ENCODE measurements around the gene TAPBP. TPM values are rescaled to one million over a fixed set of nuclear protein-coding genes. Genes with fewer than 3 reads are reported as not detected.
"Not testable (repeated sequence)": the region's sequence is repeated elsewhere in the genome, so short reads cannot be mapped to it uniquely, and the experiment has no call there.

TAPBP gene
- total and polyA plus RNA-seq, 2 donors (not counting 1 experiment from before 2014, with no cell fraction given): 50.3 to 56.0 TPM

GRCh38 chr6:33264015-33264414, 49.9 kb downstream of the TAPBP start:
- Histone ChIP-seq H3K36me3 (ENCODE audit: control insufficient read depth, insufficient read depth, low read length) (peaks cover 11% of the 10 kb centered on the region), H3K4me1 (ENCODE audit: control insufficient read depth, extremely low read depth, insufficient read depth, low read length) (no peaks in the 10 kb centered on the region), H3K4me2 (ENCODE audit: extremely low read depth, insufficient read depth, low read length) (no peak overlapping the region), H3K4me3 (replicated peaks in 1 of 4; ENCODE audit: control extremely low read depth in 1 of 4, insufficient read depth in 1 of 4, low read depth in 3 of 4, low read length in 4 of 4) (no peak overlapping the region), H4K20me1 (ENCODE audit: control insufficient read depth, extremely low read depth, insufficient read depth, low read length) (no peaks in the 10 kb centered on the region), H3K9ac (ENCODE audit: insufficient read depth, low read length) (no peak overlapping the region), H3K27ac (ENCODE audit: insufficient read depth, low read length) (no peak overlapping the region), H3K9me3 (ENCODE audit: control insufficient read depth, insufficient read depth, low read depth, low read length) (no peaks in the 10 kb centered on the region), H2AFZ (ENCODE audit: low read length) (no peak overlapping the region), H3K27me3 (ENCODE audit: control insufficient read depth, insufficient read depth, low read length) (no peaks in the 10 kb centered on the region), H3K79me2 (ENCODE audit: control insufficient read depth, insufficient read depth, low read length) (no peaks in the 10 kb centered on the region)
- no peak for DNase-seq (ENCODE audit: low read depth in 2 of 2)
- TF ChIP-seq EZH2 (IDR thresholded peaks at IDR 0.05; ENCODE audit: low read length, missing control alignments): no peak
- TF ChIP-seq, protein P1, sequence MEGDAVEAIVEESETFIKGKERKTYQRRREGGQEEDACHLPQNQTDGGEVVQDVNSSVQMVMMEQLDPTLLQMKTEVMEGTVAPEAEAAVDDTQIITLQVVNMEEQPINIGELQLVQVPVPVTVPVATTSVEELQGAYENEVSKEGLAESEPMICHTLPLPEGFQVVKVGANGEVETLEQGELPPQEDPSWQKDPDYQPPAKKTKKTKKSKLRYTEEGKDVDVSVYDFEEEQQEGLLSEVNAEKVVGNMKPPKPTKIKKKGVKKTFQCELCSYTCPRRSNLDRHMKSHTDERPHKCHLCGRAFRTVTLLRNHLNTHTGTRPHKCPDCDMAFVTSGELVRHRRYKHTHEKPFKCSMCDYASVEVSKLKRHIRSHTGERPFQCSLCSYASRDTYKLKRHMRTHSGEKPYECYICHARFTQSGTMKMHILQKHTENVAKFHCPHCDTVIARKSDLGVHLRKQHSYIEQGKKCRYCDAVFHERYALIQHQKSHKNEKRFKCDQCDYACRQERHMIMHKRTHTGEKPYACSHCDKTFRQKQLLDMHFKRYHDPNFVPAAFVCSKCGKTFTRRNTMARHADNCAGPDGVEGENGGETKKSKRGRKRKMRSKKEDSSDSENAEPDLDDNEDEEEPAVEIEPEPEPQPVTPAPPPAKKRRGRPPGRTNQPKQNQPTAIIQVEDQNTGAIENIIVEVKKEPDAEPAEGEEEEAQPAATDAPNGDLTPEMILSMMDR (conservative IDR thresholded peaks at IDR 0.05 in 1 of 2, IDR thresholded peaks at IDR 0.05 in 1 of 2; ENCODE audit: low read depth in 1 of 2, low read length in 2 of 2): no peak

GRCh38 chr6:33262490-33262889, 51.4 kb downstream of the TAPBP start:
- H3K4me1 ChIP-seq (ENCODE audit: control insufficient read depth, extremely low read depth, insufficient read depth, low read length); H2AFZ ChIP-seq (ENCODE audit: low read length); H3K27ac ChIP-seq (ENCODE audit: insufficient read depth, low read length); DNase-seq (ENCODE audit: low read depth in 2 of 2); H4K20me1 ChIP-seq (ENCODE audit: control insufficient read depth, extremely low read depth, insufficient read depth, low read length); H3K4me2 ChIP-seq (ENCODE audit: extremely low read depth, insufficient read depth, low read length); H3K27me3 ChIP-seq (ENCODE audit: control insufficient read depth, insufficient read depth, low read length); H3K79me2 ChIP-seq (ENCODE audit: control insufficient read depth, insufficient read depth, low read length); H3K36me3 ChIP-seq (ENCODE audit: control insufficient read depth, insufficient read depth, low read length); H3K9ac ChIP-seq (ENCODE audit: insufficient read depth, low read length); H3K9me3 ChIP-seq (ENCODE audit: control insufficient read depth, insufficient read depth, low read depth, low read length); H3K4me3 ChIP-seq (replicated peaks in 1 of 4; ENCODE audit: control extremely low read depth in 1 of 4, insufficient read depth in 1 of 4, low read depth in 3 of 4, low read length in 4 of 4): not testable (repeated sequence)

GRCh38 chr6:33259032-33259431, 54.8 kb downstream of the TAPBP start:
- Histone ChIP-seq H3K9me3 (ENCODE audit: control insufficient read depth, insufficient read depth, low read depth, low read length) (no peaks in the 10 kb centered on the region), H3K27me3 (ENCODE audit: control insufficient read depth, insufficient read depth, low read length) (no peaks in the 10 kb centered on the region)
- DNase-seq (ENCODE audit: low read depth in 2 of 2): no peak

More at GRCh38 chr6:33259032-33259431, 54.8 kb downstream of the TAPBP start:
- H3K79me2 ChIP-seq (ENCODE audit: control insufficient read depth, insufficient read depth, low read length): no peaks in the 10 kb centered on the region
- H3K36me3 ChIP-seq (ENCODE audit: control insufficient read depth, insufficient read depth, low read length): peaks cover 5% of the 10 kb centered on the region
- H3K4me2 ChIP-seq (ENCODE audit: extremely low read depth, insufficient read depth, low read length): no peak overlapping the region
- no peak overlapping the region for H3K4me3 ChIP-seq (replicated peaks in 1 of 4; ENCODE audit: control extremely low read depth in 1 of 4, insufficient read depth in 1 of 4, low read depth in 3 of 4, low read length in 4 of 4)
- H3K4me1 ChIP-seq (ENCODE audit: control insufficient read depth, extremely low read depth, insufficient read depth, low read length): no peaks in the 10 kb centered on the region
- no peak overlapping the region for H3K27ac ChIP-seq (ENCODE audit: insufficient read depth, low read length)
- no peaks in the 10 kb centered on the region for H4K20me1 ChIP-seq (ENCODE audit: control insufficient read depth, extremely low read depth, insufficient read depth, low read length)
- no peak overlapping the region for H3K9ac ChIP-seq (ENCODE audit: insufficient read depth, low read length)
- no peak overlapping the region for H2AFZ ChIP-seq (ENCODE audit: low read length)
- no peak for TF ChIP-seq EZH2 (IDR thresholded peaks at IDR 0.05; ENCODE audit: low read length, missing control alignments)
- TF ChIP-seq, protein P1 (conservative IDR thresholded peaks at IDR 0.05 in 1 of 2, IDR thresholded peaks at IDR 0.05 in 1 of 2; ENCODE audit: low read depth in 1 of 2, low read length in 2 of 2): no peak

Data from fibroblast of lung (primary cell).